ENCODE results near the gene MARS2.
A peak's percentile ranks its signal among the peaks of the same experiment; 100 is the strongest.
"Not testable (repeated sequence)": the region's sequence is repeated elsewhere in the genome, so short reads cannot be mapped to it uniquely, and the experiment has no call there.

The MARS2 gene

DNA sequence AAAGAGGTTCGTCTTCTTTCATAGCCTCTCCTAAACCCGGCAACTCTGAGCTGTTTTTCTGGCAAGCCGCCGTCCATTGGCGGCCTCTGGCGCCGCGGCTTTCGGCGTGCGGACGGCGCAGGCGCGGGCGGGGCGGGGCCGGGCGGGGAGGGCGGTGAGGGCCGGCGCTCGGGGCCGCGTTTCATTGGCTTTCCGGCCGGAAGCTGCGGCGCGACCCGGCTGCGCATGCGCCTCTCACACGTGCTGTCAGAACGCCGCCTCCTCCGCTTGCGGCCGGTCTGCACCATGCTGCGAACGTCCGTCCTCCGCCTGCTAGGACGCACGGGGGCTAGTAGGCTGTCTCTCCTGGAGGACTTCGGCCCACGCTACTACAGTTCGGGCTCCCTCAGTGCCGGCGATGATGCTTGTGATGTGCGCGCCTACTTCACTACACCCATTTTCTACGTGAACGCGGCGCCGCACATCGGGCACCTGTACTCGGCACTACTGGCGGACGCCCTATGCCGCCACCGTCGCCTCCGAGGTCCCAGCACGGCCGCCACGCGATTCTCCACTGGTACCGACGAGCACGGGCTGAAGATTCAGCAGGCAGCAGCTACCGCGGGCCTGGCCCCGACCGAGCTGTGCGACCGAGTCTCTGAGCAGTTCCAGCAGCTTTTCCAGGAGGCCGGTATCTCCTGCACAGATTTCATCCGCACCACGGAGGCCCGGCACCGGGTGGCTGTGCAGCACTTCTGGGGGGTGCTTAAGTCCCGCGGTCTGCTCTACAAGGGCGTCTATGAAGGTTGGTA is at the start of gene MARS2:
Gene MARS2 (plus strand): TSS at position 249 of the 791 bp plus-strand sequence. CDS start 37 bp downstream, at position 286.
- DNase-seq (ENCODE audit: low read depth) = peak; percentile 81

DNA sequence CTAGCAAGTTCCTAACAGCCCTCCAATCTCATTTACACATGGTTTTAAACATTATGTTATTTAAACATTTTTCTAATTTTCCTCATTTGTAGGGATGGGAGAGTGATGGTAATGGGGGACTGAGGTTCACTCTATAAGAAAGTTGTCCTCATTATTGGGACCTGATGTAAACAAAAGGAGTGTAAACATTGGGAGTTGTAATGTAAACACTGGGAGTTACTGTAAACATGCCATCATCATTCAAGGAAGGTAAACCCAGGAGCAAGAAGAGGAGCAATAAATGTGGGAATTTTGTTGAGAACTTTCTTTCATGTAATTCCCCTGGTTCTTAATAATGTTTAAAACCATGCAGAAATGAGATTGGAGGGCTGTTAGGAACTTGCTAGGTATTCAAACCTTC is 47.6 kb upstream of the MARS2 start:
- no peak for DNase-seq (ENCODE audit: low read depth)

DNA sequence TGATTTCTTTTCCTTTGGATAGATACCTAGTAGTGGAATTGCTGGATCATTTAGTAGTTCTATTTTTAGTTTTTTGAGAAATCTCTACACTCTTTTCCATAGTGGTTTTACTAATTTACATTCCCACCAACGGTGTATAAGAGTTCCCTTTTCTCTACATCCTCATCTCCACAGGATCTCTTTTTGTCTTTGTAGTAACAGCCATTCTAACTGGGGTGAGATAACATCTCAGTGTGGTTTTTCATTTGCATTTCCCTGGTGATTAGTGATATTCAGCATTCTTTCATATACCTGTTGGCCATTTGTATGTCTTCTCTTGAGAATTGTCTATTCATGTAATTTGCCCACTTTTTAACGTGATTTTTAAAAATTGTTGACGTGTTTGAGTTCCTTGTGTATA is 43.5 kb upstream of the MARS2 start:
- no peak for DNase-seq (ENCODE audit: low read depth)

DNA sequence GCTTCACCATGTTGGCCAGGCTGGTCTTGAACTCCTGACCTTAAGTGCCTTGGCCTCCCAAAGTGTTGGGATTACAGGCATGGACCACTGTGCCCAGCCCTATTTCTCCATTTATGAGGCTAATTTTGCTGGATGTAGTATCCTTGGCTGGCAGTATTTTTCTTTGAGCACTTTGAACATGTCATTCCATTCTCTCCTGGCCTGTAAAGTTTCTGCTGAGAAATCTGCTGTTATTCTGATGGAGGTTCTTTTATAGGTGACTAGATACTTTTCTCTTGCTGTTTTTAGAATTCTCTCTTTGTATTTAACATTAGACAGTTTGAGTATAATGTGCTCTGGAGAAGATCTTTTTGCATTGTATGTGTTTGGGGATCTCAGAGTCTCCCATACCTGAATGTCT is 38.9 kb upstream of the MARS2 start:
- no peak for DNase-seq (ENCODE audit: low read depth)

DNA sequence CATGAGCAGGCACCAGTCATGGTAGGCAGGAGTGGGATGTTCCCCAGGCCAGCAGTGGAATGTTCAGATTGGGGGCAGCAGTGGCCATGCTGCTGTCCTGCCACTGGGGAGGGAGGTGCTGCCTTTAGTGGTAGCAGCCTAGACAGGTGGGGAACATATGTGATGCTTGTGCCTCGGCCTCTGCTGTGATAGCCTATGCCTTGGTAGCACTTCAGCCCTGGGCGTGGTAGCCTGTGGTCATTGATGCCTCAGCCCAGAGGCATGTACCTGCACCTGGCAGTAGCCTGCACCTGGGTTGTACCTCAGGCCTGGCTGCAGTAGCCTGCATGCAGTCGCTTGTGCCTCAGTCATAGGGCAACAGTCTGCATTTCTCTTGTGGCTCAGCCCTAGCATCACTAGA is 36.9 kb upstream of the MARS2 start:
- no peak for DNase-seq (ENCODE audit: low read depth)

DNA sequence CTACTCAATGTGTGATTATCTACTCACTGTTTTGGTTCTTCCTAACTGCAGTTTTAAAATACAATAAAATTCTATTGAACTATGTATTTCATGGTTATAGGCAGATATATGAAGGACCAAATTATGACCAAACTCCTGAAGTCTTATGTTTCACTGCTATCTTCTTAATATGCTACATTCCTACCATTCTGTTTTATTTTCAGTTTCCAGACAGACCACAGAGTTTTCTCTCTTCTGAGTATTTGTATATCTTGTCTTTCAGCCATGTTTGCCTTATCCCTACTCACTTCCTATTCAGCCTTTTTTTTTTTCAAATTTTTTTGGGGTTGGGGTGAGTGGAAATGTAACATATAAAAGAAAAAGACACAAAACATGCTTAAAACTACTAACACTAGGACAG is 36.1 kb upstream of the MARS2 start:
- no peak for DNase-seq (ENCODE audit: low read depth)

DNA sequence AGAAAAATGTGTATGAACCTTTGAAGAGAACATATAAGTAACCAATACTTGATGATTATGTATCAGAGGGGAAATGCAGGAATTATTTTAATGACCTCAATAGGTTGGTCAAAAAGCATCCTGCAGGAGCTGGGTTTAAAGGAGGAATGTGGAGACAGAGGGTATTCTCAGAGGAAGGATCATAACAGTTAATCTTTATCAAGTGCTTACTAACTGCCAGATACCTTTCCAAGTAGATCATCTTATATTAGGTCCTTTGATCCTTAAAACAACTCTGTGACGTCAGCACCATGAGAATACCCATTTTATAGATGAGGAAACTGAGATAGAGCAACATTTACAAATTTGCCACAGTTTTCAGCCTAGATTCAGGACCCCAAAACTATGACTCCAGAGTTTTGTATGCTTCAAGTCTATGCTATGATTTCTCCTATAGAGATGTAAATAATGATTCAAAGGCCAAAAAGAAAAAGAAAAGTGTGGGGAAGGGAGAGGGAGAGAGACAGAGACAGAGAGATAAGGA is 32.7 kb upstream of the MARS2 start:
- DNase-seq (ENCODE audit: low read depth) = no peak

DNA sequence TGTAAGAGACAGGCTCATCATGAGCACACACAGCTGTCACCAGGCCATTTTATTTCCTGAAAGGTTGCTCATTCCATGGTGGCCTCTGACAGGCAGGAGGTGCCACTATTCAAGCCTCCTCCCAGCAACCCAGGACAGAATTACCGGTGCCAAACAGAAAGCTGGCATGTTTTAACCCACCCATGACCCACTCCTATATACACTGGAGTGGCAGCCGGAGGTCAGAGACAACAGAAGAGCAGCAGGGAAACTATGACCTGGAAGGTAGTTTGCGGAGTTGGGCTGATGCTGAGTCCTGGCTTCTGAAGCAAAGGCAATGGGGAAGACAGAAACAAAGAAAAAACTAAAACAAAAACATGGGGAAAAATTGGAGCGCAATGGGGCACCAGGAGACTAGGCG is 32.1 kb upstream of the MARS2 start:
- DNase-seq (ENCODE audit: low read depth) = no peak

DNA sequence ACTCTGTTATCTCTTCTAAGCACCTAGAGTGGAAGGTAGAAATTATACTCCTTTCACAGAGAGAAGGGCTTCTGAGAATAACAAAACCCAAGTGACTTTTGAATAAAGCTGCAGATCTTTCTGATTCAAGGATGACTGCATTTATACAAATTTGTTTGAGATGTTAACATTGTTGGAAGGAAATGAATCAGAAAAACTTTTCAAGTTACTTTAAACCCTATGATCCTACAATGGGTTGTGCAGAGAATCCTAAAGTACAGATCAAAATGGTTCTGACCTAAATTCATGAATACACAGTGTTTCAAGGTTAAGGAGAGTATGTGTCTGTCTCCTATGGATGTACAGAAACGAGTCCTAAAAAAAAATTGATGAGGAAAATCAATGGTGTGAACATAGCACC is 31.6 kb upstream of the MARS2 start:
- no peak for DNase-seq (ENCODE audit: low read depth)

DNA sequence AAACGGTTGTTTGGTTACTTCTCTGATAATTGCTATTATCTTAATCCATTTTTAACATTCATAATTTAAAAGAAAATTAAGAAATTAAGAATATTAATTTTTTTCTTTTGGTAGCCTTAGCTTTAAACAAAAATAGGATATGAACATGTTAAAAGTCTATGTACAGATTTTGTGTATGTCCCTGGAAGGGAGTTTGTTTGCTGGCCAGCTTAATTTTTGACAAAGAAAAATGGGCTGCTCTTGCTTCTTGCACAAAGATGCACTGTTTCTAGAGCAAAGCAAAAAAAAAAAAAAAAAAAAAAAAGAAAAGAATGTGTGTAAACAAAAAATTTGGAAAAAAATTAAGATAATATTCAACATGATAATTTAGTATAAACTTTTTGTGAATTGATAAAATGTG is 31.1 kb upstream of the MARS2 start:
- DNase-seq (ENCODE audit: low read depth) = no peak

DNA sequence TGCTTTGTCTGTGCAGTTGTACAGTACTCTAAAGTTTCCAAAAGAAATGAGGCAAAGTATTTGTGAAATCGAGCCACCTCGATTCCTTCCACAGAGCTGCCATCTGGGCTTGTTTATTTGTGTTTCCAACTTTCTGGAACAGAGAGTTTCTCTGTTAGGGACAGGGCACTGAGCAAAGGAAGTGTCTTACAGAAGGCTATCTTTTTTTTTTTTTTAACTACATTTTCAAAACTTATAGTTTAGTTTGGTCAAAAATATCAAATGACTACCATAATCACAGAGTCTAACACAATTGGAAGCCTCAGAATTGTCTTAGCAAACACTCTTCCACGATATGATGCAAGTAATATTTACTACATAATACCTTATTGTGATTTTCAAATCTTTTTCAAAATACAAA is 30.6 kb upstream of the MARS2 start:
- no peak for DNase-seq (ENCODE audit: low read depth)

DNA sequence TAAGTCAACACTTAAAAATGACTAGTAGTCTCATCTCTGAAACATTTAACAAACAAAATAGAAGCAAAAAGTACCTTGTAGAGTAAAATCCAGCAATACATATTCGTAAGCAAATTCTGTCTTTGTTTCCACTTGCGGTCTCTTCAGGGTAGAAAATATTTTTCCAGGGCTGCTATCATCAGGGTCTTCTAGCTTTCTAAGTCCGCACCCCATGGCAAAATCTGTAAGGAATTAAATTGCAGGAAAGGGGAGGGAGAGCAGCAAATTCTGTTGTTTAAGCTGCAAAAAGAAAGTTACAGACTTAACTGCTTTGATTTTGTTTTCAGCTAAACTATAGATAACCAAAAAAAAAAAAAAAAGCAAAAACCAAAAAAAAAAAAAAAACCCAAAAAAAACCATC is 29.9 kb upstream of the MARS2 start, which contains the start of gene RFTN2:
Gene RFTN2 (minus strand): TSS at position 342 of the 400 bp plus-strand sequence. CDS start 129 bp downstream, at position 213.
- no peak for DNase-seq (ENCODE audit: low read depth)

DNA sequence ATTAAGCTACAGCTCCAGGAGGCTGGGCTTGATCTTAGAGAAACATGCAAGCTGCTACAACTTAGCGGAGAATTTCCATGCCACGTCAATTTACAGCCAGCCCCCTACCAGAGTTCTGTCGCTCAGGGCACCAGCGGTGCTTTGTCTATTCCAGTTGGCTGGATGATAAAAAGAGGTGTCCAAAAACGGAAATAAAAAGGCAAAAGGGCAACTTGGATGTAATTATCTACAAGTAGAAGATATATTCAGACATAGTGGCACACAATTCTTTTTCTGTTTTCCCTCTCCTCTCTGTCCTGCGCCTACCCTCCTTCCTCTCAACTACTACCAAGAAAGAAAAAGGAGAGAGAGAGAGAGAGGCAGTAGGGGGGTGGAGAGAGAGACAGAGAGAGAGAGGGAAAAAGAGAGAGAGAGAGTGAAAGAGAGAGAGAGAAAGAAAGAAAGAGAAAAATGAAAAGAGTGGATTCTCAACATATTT is 29.4 kb upstream of the MARS2 start:
- DNase-seq (ENCODE audit: low read depth) = peak; percentile 14

DNA sequence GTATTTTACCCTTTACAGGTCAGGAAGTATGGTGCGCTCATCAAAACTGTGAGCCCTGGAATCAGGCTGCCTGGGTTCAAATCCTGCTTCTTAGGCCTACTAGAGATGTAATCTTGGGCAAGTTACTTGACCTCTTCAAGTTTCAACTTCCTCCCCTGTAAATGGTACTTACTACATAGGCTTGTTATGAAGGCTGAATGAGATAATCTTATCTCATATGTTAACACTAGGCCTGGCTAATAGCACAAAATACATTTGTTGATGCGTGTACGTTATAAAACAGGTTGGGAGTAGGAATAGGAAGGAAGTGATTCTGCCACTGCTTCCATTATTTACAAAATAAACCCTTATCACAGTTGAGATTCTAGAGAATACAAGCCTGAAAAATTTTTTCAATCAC is 28.1 kb upstream of the MARS2 start:
- DNase-seq (ENCODE audit: low read depth) = peak; percentile 24

DNA sequence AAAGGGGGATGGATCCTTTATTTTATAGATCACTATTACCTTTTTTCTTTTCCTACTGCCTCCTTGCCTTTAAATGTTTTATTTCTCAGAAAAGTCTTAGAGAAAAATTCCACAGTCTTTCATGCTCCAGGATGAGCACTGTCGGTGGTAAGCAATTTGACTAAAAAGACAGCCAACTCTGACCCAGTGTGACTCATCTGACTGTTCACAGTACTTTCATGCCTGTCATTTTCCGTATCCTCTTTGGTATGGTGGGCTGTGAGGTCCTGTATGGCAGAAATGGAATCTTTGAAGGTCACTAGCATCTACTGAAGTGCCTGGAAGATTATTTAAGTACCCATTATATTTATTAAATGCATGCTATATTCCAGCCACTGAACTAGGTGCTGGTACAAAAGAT is 27.7 kb upstream of the MARS2 start:
- peak; percentile 24 for DNase-seq (ENCODE audit: low read depth)

DNA sequence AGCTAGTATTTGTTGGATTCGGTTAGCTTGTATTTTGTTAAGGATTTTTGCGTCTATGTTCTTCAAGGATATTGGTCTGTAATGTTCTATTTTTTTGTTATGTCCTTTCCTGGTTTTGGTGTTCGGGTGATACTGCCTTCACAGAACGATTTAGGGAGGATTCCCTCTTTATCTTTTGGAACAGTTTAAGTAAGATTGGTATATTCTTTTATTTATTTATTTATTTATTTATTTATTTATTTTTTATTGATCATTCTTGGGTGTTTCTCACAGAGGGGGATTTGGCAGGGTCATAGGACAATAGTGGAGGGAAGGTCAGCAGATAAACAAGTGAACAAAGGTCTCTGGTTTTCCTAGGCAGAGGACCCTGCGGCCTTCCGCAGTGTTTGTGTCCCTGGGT is 10.0 kb upstream of the MARS2 start:
- not testable (repeated sequence) for DNase-seq (ENCODE audit: low read depth)

DNA sequence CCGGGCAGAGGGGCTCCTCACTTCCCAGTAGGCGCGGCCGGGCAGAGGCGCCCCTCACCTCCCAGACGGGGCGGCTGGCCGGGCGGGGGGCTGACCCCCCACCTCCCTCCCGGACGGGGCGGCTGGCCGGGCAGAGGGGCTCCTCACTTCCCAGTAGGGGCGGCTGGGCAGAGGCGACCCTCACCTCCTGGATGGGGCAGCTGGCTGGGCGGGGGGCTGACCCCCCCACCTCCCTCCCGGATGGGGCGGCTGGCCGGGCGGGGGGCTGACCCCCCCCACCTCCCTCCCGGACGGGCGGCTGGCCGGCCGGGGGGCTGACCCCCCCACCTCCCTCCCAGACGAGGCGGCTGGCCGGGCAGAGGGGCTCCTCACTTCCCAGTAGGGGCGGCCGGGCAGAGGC is 9.2 kb upstream of the MARS2 start:
- DNase-seq (ENCODE audit: low read depth) = not testable (repeated sequence)

DNA sequence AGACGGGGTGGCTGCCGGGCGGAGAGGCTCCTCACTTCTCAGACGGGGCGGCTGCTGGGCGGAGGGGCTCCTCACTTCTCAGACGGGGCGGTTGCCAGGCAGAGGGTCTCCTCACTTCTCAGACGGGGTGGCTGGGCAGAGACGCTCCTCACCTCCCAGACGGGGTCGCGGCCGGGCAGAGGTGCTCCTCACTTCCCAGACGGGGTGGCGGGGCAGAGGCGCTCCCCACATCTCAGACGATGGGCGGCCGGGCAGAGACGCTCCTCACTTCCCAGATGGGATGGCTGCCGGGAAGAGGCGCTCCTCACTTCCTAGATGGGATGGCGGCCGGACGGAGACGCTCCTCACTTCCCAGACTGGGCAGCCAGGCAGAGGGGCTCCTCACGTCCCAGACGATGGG is 8.6 kb upstream of the MARS2 start:
- DNase-seq (ENCODE audit: low read depth) = not testable (repeated sequence)

DNA sequence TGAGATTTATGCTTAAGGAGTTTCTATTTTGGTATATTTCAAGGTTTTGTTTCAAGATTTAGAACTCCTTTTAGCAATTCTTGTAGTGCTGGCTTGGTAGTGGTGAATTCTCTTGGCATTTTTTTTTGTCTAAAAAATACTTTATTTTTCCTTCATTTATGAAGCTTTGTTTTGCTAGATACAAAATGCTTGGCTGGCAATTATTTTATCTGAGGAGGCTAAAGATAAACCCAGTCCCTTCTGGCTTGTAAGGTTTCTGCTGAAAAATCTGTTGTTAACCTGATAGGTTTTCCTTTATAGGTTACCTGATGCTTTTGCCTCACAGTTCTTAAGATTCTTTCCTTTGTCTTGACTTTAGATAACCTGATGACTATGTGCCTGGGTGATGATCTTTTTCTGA is 5.4 kb upstream of the MARS2 start:
- DNase-seq (ENCODE audit: low read depth) = not testable (repeated sequence)

DNA sequence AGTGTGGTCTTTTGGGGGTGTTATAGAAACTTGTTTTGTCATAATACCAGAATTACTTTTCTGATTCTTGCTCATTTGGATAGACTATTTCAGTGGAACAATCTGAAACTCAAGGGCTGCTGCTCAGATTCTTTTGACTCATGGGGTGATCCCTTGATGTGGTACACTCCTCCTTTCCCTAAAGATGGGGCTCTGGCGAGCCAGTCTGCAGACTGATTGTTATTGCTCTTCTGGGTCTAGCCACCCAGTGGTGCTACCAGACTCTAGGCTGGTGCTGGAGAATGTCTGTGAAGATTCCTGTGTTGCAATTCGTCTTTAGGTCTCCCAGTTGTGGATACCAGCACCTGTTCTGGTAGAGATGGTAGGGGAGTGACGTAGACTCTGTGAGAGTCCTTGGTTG is 4.2 kb upstream of the MARS2 start:
- no peak for DNase-seq (ENCODE audit: low read depth)

DNA sequence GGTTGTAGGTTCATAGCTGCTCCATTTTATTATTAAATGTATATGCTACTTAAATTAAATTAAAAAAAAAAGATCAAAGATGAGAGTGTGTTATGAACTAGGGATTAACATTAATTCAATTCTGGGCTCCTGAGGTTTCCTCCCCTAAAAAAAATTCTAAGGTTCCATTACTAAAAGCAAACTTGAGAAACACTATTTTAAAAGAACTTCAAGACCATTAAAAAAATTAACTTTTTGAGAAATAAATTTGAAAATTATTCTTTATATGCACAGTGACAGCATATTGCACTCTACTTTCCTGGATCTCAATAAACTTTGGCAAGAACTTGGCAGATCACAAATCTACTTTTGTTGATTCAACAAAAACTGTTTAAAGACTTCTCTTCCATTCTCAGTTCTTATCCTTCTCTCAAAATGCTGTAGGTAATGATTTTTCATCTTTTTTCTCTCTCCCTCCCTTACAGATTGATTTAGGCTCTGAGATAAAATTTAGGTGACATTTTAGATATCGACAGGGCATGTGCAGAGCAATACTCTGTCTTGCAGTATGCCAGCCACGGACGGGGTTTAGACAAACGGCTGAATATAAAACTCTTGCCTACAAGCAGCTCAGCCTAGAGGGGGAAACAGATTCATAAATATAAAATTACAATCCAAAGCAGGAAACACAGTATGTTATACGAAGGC is 592 bp upstream of the MARS2 start:
- no peak for DNase-seq (ENCODE audit: low read depth)

DNA sequence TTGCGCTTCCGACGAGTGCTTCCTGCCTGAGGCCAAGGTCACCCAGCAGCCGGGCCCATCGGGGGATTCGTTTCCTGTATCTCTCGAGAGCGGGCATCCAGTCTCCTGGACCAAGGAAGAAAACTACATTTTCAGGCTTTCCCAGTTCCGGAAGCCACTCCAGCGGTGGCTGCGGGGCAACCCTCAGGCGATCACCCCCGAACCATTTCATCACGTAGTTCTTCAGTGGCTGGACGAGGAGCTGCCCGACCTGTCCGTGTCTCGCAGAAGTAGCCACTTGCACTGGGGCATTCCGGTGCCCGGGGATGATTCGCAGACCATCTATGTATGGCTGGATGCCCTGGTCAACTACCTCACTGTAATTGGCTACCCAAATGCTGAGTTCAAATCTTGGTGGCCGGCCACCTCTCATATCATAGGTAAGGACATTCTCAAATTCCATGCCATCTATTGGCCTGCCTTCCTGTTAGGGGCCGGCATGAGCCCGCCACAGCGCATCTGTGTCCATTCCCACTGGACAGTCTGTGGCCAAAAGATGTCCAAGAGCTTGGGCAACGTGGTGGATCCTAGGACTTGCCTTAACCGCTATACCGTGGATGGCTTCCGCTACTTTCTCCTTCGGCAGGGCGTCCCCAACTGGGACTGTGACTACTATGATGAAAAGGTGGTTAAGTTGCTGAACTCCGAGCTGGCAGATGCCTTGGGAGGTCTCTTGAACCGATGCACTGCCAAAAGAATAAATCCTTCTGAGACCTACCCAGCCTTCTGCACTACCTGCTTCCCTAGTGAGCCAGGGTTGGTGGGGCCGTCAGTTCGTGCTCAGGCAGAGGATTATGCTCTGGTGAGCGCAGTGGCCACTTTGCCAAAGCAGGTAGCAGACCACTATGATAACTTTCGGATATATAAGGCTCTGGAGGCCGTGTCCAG is 1.0 kb downstream of the MARS2 start:
- DNase-seq (ENCODE audit: low read depth) = no peak
